GM23338 (cell line): Measurements from ENCODE around the gene ANKLE2. TPM values are rescaled to one million over a fixed set of nuclear protein-coding genes. Genes with fewer than 3 reads are reported as not detected.

Experiments used
- ATAC-seq: fragments of 200-7000 bp; cut with Tn5 transposase; 3 replicates; pipeline ENCODE4 v1.9.1; 2020
- DNase-seq: peaks from one replicate; pipeline ENCODE4 v3.0.0-alpha.2; 2015; ENCODE audit warnings: low spot score
- H2AFZ ChIP-seq: fragments of 200-600 bp; sonication (generic); 2 replicates; pipeline ENCODE4 v1.8.0; 2016; ENCODE audit warnings: antibody characterized with exemption, mild to moderate bottlenecking, moderate library complexity
- H3F3A ChIP-seq: fragments of 200-600 bp; sonication (generic); replicated peaks from 2 replicates; pipeline ENCODE4 v1.8.0; 2017; ENCODE audit warnings: antibody characterized with exemption, mixed run types, low read depth
- H3K27ac ChIP-seq: fragments of 200-600 bp; sonication (generic); 2 replicates; pipeline ENCODE4 v1.6.1; 2016; ENCODE audit warnings: low read depth
- H3K27me3 ChIP-seq: fragments of 200-600 bp; sonication (generic); 2 replicates; pipeline ENCODE4 v1.8.0; 2016; ENCODE audit warnings: mild to moderate bottlenecking, mixed run types, moderate library complexity; ENCODE audit not compliant: insufficient read depth
- H3K36me3 ChIP-seq: fragments of 200-600 bp; sonication (generic); 2 replicates; pipeline ENCODE4 v1.8.0; 2016; ENCODE audit warnings: mild to moderate bottlenecking; ENCODE audit not compliant: insufficient read depth
- H3K4me1 ChIP-seq: fragments of 200-600 bp; sonication (generic); 2 replicates; pipeline ENCODE4 v1.8.0; 2016; ENCODE audit warnings: mild to moderate bottlenecking, moderate library complexity; ENCODE audit not compliant: insufficient read depth
- H3K4me2 ChIP-seq: fragments of 200-600 bp; sonication (generic); 2 replicates; pipeline ENCODE4 v1.7.1; 2017; ENCODE audit warnings: mixed run types
- H3K4me3 ChIP-seq: fragments of 200-600 bp; sonication (generic); 2 replicates; pipeline ENCODE4 v1.6.1; 2016; ENCODE audit warnings: mixed run types
- H3K79me2 ChIP-seq: fragments of 200-600 bp; sonication (generic); replicated peaks from 2 replicates; pipeline ENCODE4 v1.8.0; 2017; ENCODE audit warnings: mild to moderate bottlenecking; ENCODE audit not compliant: insufficient read depth
- H3K9me2 ChIP-seq: fragments of 200-600 bp; sonication (generic); 2 replicates; pipeline ENCODE4 v1.8.0; 2017; ENCODE audit not compliant: insufficient read depth
- H4K20me1 ChIP-seq: fragments of 200-600 bp; sonication (generic); replicated peaks from 2 replicates; pipeline ENCODE4 v1.8.0; 2017; ENCODE audit warnings: mild to moderate bottlenecking; ENCODE audit not compliant: insufficient read depth
- H3K27ac Mint-ChIP-seq: 2 replicates; pipeline ENCODE4 v1.8.0; 2020; ENCODE audit warnings: inconsistent platforms, mild to moderate bottlenecking, moderate library complexity, mixed read lengths
- H3K27me3 Mint-ChIP-seq: 3 replicates; pipeline ENCODE4 v1.8.0; 2022; ENCODE audit warnings: low read depth, mild to moderate bottlenecking, moderate library complexity, mixed read lengths, inconsistent platforms; ENCODE audit not compliant: insufficient read depth, poor library complexity
- H3K36me3 Mint-ChIP-seq: 3 replicates; pipeline ENCODE4 v1.8.0; 2021; ENCODE audit warnings: low read depth, mild to moderate bottlenecking, inconsistent platforms, moderate library complexity, mixed read lengths
- H3K4me1 Mint-ChIP-seq: 3 replicates; pipeline ENCODE4 v1.8.0; 2020; ENCODE audit warnings: mild to moderate bottlenecking, inconsistent platforms, mixed read lengths
- H3K4me3 Mint-ChIP-seq: 3 replicates; pipeline ENCODE4 v1.8.0; 2021; ENCODE audit warnings: moderate library complexity, mild to moderate bottlenecking, inconsistent platforms, mixed read lengths
- H3K9me3 Mint-ChIP-seq: 3 replicates; pipeline ENCODE4 v1.8.0; 2020; ENCODE audit warnings: moderate library complexity, mild to moderate bottlenecking, inconsistent platforms, mixed read lengths
- CREB1 ChIP-seq: fragments of 250-450 bp; sonication (Bioruptor Pico); IDR thresholded peaks from 2 replicates; pipeline ENCODE4 v1.5.0; 2020; ENCODE audit warnings: low read depth, mild to moderate bottlenecking, moderate library complexity
- EZH2phosphoT487 ChIP-seq: fragments of 200-600 bp; sonication (generic); IDR thresholded peaks from one replicate; pipeline ENCODE4 v1.8.1; 2018; ENCODE audit warnings: antibody characterized with exemption; ENCODE audit not compliant: unreplicated experiment
- JUNB ChIP-seq: IDR thresholded peaks from one replicate; pipeline ENCODE4 v1.6.1; 2016; ENCODE audit warnings: antibody characterized with exemption; ENCODE audit not compliant: unreplicated experiment
- STAT1 ChIP-seq: IDR thresholded peaks from one replicate; pipeline ENCODE4 v1.6.1; 2016; ENCODE audit warnings: antibody characterized with exemption; ENCODE audit not compliant: unreplicated experiment
- ZNF114 ChIP-seq: fragments of 250-450 bp; sonication (Bioruptor Pico); IDR thresholded peaks from 2 replicates; pipeline ENCODE4 v1.5.0; 2020; ENCODE audit warnings: mild to moderate bottlenecking, moderate library complexity
- polyA plus RNA-seq: library from polyadenylated mRNA; unstranded; fragments of >200 nt; fragmentation: Nextera tagmentation; extraction: Ambion mirVana; gene quantifications from 2 replicates; pipeline ENCODE4 v1.2.1, GENCODE V29; 2016
- total RNA-seq: library from RNA; depleted of rRNA; stranded (reverse); fragments of >200 nt; shearing (Covaris generic); gene quantifications from 2 replicates; pipeline ENCODE4 v1.2.3, GENCODE V29; 2014
- TF ChIP-seq, protein P1 (sequence below): fragments of 250-450 bp; sonication (Bioruptor Pico); IDR thresholded peaks from 2 replicates; pipeline ENCODE4 v1.5.0; 2020; ENCODE audit warnings: mild to moderate bottlenecking, moderate library complexity
- TF ChIP-seq, protein P2 (sequence below): IDR thresholded peaks from one replicate; pipeline ENCODE4 v1.6.1; 2018; ENCODE audit warnings: antibody characterized with exemption; ENCODE audit not compliant: unreplicated experiment

The ANKLE2 gene
- total and polyA plus RNA-seq, 2 experiments from 2014 or later, result 27.2 to 63.7 TPM

DNA sequence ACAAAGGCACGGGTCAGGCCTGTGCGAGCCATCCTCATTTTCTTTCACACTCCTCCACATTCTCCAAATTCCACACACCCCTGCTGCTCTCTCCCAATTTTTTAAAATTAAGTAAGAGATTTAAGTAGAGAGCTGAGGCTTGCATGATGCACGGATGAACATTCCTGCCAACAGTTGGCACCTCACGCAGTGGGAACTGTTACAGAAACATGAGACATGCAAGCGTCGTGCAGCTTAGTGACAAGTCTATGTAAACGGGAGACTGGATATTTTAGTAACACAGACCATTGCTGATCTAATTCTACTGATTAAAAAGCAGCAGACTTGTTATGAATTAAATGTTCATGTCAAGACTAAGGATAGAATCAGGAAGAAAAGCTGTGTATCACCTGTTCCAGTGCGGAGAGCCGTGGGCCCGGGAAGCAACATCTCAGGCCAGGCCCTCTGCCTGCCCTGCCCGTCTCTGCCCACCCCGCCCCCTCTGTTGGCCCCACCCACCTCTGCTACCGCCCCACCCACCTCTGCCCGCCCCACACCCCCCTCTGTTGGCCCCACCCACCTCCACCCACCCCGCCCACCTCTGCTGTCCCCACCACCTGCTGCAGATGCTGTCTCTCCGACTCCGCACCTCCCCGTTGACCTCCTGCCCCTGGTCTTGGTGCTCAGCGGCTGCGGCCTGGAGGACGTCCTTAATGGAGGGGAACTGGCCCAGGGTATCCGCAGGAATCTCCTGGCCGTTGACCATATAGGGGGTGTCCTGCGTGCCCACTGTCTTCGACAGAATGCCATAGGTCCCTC lies 45.9 kb upstream of the ANKLE2 start:
- H3K27me3 ChIP-seq, result no peaks in the 10 kb centered on the region
- peaks cover 14% of the 10 kb centered on the region; the same call in 1 of the 2 replicates for H3K36me3 ChIP-seq
- no peak overlapping the region for H3K4me3 ChIP-seq
- no peak for TF ChIP-seq CREB1 (CRISPR knock-in tag)
- TF ChIP-seq, protein P1, sequence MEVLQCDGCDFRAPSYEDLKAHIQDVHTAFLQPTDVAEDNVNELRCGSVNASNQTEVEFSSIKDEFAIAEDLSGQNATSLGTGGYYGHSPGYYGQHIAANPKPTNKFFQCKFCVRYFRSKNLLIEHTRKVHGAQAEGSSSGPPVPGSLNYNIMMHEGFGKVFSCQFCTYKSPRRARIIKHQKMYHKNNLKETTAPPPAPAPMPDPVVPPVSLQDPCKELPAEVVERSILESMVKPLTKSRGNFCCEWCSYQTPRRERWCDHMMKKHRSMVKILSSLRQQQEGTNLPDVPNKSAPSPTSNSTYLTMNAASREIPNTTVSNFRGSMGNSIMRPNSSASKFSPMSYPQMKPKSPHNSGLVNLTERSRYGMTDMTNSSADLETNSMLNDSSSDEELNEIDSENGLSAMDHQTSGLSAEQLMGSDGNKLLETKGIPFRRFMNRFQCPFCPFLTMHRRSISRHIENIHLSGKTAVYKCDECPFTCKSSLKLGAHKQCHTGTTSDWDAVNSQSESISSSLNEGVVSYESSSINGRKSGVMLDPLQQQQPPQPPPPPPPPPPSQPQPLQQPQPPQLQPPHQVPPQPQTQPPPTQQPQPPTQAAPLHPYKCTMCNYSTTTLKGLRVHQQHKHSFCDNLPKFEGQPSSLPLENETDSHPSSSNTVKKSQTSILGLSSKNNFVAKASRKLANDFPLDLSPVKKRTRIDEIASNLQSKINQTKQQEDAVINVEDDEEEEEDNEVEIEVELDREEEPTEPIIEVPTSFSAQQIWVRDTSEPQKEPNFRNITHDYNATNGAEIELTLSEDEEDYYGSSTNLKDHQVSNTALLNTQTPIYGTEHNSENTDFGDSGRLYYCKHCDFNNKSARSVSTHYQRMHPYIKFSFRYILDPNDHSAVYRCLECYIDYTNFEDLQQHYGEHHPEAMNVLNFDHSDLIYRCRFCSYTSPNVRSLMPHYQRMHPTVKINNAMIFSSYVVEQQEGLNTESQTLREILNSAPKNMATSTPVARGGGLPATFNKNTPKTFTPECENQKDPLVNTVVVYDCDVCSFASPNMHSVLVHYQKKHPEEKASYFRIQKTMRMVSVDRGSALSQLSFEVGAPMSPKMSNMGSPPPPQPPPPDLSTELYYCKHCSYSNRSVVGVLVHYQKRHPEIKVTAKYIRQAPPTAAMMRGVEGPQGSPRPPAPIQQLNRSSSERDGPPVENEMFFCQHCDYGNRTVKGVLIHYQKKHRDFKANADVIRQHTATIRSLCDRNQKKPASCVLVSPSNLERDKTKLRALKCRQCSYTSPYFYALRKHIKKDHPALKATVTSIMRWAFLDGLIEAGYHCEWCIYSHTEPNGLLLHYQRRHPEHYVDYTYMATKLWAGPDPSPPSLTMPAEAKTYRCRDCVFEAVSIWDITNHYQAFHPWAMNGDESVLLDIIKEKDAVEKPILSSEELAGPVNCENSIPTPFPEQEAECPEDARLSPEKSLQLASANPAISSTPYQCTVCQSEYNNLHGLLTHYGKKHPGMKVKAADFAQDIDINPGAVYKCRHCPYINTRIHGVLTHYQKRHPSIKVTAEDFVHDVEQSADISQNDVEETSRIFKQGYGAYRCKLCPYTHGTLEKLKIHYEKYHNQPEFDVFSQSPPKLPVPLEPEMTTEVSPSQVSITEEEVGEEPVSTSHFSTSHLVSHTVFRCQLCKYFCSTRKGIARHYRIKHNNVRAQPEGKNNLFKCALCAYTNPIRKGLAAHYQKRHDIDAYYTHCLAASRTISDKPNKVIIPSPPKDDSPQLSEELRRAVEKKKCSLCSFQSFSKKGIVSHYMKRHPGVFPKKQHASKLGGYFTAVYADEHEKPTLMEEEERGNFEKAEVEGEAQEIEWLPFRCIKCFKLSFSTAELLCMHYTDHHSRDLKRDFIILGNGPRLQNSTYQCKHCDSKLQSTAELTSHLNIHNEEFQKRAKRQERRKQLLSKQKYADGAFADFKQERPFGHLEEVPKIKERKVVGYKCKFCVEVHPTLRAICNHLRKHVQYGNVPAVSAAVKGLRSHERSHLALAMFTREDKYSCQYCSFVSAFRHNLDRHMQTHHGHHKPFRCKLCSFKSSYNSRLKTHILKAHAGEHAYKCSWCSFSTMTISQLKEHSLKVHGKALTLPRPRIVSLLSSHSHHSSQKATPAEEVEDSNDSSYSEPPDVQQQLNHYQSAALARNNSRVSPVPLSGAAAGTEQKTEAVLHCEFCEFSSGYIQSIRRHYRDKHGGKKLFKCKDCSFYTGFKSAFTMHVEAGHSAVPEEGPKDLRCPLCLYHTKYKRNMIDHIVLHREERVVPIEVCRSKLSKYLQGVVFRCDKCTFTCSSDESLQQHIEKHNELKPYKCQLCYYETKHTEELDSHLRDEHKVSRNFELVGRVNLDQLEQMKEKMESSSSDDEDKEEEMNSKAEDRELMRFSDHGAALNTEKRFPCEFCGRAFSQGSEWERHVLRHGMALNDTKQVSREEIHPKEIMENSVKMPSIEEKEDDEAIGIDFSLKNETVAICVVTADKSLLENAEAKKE (CRISPR knock-in tag), result no peak
- no peak for TF ChIP-seq ZNF114 (CRISPR knock-in tag)
- no peak for TF ChIP-seq EZH2phosphoT487
- no peak for TF ChIP-seq JUNB
- TF ChIP-seq, protein P2, sequence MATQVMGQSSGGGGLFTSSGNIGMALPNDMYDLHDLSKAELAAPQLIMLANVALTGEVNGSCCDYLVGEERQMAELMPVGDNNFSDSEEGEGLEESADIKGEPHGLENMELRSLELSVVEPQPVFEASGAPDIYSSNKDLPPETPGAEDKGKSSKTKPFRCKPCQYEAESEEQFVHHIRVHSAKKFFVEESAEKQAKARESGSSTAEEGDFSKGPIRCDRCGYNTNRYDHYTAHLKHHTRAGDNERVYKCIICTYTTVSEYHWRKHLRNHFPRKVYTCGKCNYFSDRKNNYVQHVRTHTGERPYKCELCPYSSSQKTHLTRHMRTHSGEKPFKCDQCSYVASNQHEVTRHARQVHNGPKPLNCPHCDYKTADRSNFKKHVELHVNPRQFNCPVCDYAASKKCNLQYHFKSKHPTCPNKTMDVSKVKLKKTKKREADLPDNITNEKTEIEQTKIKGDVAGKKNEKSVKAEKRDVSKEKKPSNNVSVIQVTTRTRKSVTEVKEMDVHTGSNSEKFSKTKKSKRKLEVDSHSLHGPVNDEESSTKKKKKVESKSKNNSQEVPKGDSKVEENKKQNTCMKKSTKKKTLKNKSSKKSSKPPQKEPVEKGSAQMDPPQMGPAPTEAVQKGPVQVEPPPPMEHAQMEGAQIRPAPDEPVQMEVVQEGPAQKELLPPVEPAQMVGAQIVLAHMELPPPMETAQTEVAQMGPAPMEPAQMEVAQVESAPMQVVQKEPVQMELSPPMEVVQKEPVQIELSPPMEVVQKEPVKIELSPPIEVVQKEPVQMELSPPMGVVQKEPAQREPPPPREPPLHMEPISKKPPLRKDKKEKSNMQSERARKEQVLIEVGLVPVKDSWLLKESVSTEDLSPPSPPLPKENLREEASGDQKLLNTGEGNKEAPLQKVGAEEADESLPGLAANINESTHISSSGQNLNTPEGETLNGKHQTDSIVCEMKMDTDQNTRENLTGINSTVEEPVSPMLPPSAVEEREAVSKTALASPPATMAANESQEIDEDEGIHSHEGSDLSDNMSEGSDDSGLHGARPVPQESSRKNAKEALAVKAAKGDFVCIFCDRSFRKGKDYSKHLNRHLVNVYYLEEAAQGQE, result no peak
- TF ChIP-seq STAT1, result no peak
- DNase-seq (peak; percentile 33), ATAC-seq (peak; percentile 66)
- H3K4me3 Mint-ChIP-seq, result no peak overlapping the region
- peaks cover 16% of the 10 kb centered on the region for H3K9me3 Mint-ChIP-seq
- H3K36me3 Mint-ChIP-seq, result peaks cover 82% of the 10 kb centered on the region
- H3K27ac Mint-ChIP-seq, result no peak overlapping the region
- H3K4me2 ChIP-seq, result no peak overlapping the region
- H3K4me1 Mint-ChIP-seq, result no peaks in the 10 kb centered on the region
- H3K27ac ChIP-seq, result 0 out of 2 replicates have a peak overlapping the region, but pooled peaks have one; percentile 14
- peaks cover 12% of the 10 kb centered on the region; the same call in 1 of the 2 replicates for H3F3A ChIP-seq
- peaks cover 6% of the 10 kb centered on the region for H3K27me3 Mint-ChIP-seq
- H2AFZ ChIP-seq, result no peak overlapping the region
- H3K9me2 ChIP-seq, result no peaks in the 10 kb centered on the region
- peaks cover 8% of the 10 kb centered on the region; the same call in 1 of the 2 replicates for H3K79me2 ChIP-seq
- no peaks in the 10 kb centered on the region for H3K4me1 ChIP-seq
- peaks cover 10% of the 10 kb centered on the region for H4K20me1 ChIP-seq
